HG03565 (cell line): ENCODE measurements around the gene GPR35.

ENCODE experiments used
- ATAC-seq: cut with Tn5 transposase; IDR thresholded peaks from one replicate; pipeline ENCODE4 v1.9.1; 2021; ENCODE audit warnings: mild to moderate bottlenecking, moderate library complexity; ENCODE audit not compliant: unreplicated experiment

The GPR35 gene

DNA sequence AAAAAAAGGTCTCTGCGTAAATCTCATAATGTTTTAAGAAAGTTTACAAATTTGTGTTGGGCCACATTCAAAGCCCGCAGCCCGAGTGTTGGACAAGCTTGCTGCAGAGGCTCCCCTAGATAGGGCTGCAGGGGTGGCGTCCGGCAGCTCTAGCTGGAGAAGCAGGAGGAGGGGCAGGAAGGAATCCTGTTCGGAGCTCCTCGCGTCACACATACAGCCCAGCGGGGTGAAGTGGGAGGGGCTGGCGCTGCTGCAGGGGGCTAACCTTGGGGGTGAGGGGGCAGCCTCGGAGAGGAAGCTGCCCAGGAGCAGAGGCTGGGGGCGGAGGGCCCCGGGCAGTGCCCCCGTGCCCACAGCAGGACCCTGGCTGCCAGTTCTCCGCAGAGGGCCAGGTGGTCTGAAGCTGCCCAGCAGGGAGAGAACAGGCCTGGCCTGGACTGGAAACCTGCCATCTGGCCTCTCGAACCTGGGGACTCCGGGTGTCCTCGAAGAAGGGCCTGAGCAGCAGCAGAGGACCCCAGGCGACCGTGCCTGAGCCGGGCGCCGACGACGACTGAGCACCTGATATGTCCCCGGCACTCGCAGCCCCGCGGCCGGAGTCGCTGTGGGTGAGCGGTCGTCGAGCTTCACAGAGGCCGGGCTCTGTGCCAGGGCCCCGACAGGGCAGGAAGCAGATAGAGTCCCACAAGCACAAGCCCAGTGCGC is 2.6 kb upstream of the GPR35 start:
- no peak for ATAC-seq

GRCh38 chr2:240623531-240624010 is 1.7 kb upstream of the GPR35 start:
- no peak for ATAC-seq

DNA sequence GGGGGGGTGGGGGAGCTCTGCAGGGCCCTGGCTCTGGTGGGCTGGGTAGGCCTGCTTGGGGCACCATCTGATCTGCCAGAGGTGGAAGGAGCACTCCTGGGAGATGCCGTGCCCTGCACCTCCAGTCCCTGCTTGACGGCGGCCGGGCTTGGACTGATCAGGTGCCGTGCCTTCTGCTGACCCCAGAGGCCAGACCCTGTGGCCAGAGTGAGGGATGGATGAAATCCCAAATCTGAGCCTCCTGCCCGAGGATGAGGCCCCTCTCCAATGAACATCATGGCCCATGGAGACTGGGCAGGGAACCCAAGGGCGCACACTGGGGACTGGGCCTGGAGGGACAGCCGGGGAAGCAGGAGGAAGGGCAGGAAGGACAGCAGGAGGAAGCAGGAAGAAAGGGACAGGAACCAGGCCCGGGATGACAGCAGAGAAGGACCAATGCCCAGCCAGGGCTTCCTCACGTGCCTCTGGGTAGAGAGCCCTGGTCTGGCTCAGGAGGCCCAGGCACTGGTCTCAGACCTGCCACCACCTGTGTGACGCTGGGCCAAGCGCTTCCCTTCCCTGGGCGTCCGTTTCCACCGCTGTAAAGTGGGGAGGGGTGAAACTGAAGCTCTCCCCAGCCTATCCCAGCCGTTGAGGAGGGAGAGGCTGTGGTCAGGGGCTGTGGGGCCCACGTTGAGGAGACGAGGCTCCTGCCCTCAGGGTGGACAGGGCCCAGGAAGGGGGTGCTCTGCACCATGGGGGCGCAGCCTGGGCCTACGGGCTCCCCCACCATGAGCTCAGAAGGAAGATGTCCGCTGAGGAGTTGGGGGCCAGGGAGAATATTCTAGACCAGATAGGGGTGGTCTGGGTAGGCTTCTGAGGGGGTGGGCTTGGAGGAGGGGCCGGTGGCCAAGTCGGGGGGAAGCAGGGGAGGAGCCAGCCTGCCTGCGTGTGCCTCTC is 1.0 kb upstream of the GPR35 start:
- no peak for ATAC-seq

DNA sequence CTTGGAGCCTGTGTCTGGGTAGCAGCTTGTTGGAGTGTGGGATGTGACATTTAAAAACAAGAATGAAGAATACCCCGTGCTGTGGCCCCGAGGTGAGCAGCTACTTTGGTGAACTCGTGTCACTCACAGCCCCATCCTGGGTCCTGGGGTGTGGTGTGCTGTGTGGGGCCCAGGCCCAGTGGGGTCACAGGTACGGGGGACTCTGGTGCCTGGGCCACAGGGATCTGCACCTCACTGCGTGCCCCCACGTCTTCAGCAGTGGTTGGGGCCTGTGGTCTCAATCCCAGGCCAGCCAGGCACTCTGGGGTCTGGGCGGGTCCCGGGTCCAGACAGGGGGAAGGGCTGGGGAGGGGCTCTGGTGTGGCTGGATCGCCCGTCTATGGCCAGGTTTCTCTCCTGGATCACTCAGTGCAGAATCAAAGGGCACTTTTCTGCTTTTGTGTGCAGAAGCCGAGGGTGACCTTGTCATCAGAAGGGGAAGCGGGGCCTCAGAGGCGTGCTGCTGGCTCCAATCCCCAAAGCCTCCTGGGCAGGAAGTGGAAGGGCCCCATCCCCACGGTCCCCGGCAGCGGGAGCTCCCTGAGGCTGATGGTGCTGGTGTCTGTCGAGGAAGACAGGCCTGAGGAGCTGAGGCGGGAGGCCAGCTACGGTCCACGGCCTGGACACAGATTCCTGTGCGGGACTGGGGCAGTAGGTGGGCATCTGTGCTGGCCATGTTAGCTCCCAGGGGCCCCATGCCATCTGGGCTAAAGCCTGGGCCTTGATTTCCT is 1.4 kb downstream of the GPR35 start:
- ATAC-seq, result no peak

DNA sequence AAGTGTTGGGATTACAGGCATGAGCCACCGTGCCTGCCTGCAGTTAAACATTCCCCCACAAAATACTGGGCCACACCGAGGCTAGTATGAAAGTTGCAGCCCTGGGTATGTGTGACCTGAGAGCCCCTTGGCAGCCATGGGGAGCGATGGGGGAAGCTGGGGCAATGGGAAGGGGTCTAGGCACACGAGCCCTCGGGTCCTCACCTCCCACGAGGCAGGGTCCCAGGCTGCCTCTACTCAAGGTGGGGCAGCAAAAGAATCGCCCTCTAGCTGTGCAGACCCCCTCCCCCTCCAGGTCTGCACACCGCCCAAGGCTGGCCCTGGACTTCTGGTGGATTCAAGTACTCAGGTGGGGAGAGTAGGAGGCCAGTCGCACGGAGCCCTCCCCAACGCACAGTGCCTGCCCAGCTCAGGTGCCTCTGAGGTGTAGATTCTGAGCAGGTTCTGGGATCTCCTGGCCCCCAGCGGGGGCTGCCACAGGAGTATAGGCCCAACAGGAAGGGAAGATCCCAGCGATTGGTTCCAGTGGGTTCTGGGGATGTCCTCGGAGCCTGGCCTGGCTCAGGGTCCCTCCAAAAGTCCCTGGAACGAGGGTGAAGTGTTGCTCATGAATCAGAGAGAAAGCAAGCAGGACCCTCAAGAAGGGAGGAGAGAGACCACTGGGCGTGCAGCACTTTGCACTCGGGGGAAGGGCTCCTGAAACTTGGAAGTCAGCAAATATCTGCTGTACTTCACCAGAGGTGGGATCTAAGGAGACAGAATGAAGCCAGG is 2.6 kb downstream of the GPR35 start:
- no peak for ATAC-seq

- ATAC-seq, result no peak
Observed at GRCh38 chr2:240628507-240628807, 3.2 kb downstream of the GPR35 start.

DNA sequence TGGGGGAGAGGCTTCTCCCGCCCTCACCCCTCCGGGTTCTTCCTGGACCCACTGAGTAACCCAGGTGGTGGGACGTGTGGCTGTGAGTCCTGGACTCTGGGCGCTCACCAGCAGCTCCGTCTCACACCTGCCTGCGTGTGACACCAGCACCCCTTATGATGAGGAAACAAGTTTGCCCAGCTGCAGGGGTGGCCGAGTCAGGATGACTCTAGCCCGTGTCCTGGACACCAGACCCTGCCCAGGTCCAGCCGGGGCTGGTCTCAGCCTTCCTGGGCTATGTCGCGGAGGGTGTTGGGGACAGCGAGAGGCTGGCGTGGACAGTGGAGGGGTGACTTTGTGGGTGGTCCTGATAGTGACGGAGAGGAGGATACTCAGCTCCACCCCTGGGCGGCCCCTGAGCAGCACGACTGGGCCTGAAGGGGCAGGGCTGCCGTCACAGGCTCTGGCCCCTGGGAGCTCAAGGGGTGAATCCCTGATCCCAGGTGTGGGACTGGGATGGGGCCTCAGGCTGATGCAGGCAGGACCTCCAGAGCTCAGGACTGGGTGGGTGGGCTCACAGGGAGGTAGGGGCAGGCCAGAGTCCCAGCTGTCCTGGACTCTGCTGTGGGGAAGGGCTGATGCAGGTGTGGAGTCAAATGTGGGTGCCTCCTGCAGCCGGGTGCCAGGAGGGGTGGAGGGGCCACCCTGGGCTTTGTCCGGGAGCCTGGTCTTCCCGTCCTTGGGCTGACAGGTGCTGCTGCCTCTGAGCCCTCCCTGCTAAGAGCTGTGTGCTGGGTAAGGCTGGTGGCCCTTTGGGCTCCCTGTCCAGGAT is 3.7 kb downstream of the GPR35 start:
- ATAC-seq, result no peak

GRCh38 chr2:240629619-240629967 is 4.3 kb downstream of the GPR35 start:
- ATAC-seq, result no peak

- no peak for ATAC-seq
Observed at GRCh38 chr2:240629968-240630770, 4.9 kb downstream of the GPR35 start.

DNA sequence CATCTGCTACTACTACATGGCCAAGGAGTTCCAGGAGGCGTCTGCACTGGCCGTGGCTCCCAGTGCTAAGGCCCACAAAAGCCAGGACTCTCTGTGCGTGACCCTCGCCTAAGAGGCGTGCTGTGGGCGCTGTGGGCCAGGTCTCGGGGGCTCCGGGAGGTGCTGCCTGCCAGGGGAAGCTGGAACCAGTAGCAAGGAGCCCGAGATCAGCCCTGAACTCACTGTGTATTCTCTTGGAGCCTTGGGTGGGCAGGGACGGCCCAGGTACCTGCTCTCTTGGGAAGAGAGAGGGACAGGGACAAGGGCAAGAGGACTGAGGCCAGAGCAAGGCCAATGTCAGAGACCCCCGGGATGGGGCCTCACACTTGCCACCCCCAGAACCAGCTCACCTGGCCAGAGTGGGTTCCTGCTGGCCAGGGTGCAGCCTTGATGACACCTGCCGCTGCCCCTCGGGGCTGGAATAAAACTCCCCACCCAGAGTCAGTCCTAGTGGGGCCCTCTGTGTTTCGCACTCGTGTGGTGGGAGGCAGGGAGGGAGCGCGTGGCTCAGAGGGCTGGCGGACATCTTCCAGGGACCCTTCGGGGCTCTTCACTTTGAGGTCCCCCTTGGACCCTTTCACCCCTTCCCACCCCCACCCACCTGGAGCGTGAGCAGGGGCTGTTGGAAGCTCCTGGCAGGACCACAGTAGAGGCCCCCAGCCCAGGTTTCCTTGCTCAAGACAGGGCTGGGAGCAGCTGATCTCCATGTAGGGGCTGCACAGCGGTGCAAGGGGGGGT is 5.7 kb downstream of the GPR35 start:
- ATAC-seq, result no peak

- no peak for ATAC-seq
Observed at GRCh38 chr2:240631548-240632305, 6.4 kb downstream of the GPR35 start.

DNA sequence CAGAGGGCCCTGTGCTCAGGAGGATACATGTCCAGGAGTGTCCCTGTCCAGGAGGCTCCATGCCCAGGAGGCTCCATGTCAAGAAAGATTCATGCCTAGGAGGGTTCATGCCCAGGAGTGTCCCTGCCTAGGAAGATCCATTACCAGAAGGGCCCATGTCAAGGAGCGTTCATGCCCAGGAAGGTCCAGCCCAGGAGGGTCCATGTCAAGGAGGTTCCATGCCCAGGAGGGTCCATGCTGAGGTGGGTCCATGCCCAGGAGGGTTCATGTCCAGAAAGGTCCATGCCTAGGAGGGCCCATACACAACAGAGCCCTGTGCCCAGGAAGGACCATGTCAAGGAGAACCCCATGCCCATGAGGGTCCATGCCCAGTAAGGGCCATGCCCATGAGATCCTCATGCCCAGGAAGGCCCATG is 7.0 kb downstream of the GPR35 start:
- ATAC-seq, result no peak

GRCh38 chr2:240635121-240635997 is 10.1 kb downstream of the GPR35 start:
- ATAC-seq, result no peak

GRCh38 chr2:240635998-240636547 is 10.8 kb downstream of the GPR35 start:
- ATAC-seq, result no peak

DNA sequence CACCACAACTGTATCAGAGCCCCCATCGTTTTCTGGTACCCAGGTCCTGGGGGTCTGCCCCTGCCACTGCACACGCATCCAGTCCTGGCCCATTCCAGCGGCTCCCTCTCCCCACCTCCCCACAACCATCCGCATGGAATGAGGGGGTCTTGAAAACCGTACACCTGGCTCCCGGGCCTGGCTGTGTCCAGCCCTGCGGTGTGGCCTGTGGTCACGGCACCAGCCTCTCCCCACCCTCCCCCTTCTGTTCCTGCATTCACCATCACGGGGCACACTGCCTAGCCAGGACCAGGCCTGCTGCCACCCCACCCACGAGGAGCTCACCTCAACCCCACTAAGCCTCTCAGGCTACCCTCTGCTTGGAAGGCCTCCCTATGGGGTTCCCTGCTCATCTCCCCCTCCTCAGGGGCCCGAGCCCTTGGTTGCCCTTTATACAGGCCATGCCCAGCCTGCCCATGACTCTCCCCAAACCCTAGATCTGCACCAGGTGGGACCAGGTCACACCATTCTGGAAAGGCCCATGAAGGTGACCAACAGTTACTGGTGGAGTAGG is 11.4 kb downstream of the GPR35 start:
- ATAC-seq, result no peak
